Fibroblast of skin of back (primary cell): ENCODE results near the gene KEL.

Experiments used
- DNase-seq: peaks from one replicate; pipeline ENCODE4 v3.0.0-alpha.2; 2013

Gene KEL

DNA sequence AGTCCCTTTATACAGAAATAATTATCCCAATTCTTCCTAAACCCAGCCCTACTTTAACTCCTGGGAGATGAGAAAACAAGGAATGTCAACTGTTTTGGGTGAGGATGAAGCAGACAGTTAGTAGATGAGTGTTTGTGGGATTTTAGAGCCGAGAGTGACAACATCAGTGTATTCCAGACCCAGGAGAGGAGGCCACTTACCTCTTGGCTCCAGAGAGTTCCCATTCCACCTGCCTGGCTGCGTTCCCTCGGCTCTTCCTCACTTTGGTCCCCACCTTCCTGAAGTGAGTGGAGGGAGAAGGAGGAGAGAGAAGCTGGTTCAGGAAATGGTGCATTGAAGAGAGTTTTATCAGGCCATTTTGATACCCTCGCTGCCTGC, 579 bp downstream of the KEL start:
- DNase-seq: no peak

DNA sequence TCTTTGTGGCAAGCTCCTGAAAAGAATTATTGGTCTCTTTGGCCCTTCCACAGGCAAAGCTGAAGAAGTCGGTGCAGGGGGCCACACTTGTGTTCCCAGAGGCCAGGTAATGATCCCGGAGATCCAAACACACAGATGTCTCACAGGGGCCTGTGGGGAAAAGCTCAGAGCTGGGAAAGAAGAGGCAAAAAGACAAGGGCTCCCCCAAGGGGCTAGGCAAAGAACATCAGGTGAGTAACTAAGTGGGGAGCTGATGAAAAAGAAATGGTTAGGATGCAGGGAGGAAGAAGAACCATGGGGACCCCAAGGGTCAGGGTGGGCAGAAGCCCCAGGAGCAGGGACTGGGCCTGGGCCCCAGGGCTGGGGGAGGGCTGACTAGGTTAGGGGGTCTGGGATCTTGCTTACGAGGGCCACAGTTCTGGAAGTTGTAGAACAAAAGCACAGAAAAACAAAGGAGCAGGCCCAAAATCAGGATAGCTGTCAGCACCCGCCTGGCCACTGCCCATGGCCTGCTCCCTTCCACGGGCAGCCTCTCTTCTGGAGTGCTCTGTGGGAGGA, 1.1 kb downstream of the KEL start:
- no peak for DNase-seq

DNA sequence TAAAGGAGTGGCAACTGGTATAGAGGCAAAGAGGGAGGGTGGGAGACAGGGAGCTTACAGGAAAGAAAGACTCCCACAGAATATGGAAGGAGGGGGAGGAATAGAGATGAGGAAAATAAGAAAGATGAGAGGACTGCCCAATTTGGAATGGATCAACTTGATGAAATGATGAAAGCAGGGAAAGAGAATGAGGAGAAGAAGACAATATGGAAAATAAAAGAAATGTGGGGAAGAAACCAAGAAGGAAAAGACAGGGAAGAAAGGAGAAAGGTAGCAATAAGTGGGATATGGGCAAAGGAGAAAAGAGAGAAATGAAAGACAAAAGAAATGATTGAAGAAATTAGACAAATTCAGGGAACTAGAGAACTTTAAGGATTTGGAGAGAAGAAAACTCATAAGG, 3.0 kb downstream of the KEL start:
- DNase-seq: no peak

DNA sequence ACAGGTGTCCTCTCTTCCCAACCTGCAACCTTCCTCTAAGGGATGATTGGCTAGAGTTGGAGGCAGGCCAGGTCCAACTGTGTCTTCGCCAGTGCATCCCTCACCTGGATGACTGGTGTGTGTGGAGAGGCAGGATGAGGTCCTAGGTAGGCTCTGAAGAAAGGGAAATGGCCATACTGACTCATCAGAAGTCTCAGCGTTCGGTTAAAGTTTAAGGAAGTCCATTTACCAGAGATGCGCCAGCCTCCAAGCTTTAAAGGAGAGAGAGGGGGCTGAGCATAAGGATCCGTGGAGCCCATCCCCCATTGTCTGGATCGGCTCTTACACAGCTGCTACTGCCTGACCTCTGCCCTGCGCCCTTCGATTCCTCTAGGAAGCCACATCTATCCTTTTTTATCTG, 4.4 kb downstream of the KEL start:
- DNase-seq: no peak

DNA sequence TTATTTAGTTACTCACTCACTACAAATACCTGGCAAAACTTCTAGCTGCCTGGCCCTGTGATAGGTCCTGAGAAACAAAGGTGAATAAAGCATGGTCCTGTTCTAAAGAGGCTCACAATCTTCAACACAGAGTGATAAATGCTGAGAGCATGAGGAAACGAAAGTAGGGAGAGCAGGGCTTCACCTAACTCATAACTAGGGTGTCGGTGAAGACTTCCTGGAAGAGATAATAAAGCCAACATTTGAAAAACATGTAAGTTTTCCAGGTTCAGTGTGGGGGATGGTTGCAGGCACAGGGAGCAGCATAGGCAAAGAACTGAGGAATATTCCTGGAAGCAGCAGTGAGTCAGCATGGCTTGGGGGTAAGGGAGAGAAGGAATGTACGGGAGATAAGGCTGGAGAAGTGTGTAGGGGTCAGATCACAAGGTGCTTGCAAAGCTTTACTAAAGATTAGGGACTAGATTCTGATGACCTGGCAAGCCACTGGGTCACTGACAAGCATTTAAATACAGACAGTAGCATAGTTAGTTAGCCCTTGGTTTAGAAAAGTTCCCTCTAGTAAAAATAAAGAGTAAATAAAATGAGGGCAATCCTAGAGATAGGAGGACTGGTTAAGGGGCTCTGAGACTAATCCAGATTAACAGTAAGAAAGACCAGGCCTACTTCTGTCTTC, 5.1 kb downstream of the KEL start:
- peak; percentile 3 for DNase-seq

DNA sequence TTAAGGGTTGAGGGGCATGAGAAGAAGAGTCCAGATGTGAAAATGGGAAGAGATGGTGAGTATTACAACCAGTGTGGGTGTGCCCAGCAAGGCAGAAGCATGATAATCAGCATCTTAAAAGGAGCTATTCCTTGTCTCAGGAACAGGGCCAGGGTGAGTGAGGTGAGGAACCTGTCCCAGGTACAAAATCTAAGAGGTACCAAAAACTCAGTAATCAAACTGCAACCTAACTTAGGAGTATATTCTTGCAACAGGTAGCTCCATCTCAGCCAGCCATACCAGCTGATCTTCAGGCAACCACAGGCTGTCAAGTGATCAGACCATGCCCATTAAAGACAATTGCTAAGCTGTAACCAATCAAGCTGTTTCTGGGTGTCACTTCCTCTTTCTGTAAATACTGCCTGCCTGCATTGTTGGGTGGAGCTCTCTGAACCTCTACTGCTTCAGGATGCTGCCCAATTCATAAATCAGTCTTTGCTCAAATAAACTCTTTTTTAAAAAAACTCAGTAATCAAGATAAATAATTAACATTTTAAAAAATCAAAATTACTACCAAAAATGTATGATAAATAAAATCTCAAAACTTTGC, 7.4 kb downstream of the KEL start:
- no peak for DNase-seq

DNA sequence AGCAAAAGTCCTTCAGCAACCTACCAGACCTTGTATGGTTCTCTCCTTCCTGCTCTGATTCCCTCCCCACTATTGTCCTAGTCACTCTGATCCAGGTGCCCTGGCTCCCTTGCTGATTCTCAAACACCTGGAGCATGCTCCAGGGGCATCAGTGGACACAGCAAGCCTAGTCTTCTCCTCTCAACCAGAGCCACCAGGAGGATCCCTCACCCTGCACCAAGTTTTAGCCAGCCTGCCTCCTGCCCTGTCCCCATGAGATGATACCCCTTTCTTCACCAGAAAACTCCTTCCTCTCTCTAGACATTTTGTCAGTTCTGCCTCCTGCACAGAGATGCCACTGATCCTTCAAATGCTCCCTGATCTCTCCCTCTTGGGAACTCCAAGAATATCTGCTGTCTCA, 11.9 kb downstream of the KEL start:
- DNase-seq: no peak

DNA sequence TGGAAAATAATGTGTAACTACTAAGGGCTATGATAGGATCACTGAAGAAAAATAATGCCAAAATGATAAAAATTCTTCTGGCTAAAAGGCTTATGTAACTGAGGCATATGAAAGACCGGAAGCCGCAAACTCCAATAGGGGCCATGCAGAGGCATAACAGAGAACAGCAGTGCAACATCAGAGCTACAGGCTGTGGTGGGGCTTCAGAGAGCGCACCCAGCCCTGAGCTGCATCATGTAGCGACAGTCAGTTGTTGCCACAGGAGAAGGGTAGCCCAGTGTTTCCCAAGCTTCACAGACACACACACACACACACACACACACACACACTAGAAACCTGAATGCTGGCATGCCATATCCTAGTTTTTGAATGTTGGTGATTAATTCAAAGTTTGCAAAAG, 13.6 kb downstream of the KEL start:
- DNase-seq: no peak

DNA sequence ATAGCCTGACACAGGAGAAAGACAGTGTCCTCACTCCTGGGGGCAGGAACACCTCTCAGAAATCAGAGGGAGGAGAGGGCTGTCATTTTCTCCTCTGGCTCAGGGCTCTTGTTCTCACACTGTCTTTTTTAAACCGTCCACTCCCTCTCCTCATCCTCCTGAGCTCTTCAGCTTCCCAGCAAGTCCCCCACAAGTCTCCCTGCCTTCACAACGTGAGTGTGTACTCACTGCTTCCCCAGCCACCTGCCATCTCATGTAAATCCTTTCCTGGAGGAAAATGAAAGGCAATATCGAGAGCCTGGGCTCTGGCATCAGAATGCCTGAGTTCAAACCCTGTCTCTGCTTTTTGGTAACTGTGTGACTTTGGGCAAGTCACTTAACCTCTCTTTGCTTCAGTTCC, 17.2 kb downstream of the KEL start:
- DNase-seq: no peak

DNA sequence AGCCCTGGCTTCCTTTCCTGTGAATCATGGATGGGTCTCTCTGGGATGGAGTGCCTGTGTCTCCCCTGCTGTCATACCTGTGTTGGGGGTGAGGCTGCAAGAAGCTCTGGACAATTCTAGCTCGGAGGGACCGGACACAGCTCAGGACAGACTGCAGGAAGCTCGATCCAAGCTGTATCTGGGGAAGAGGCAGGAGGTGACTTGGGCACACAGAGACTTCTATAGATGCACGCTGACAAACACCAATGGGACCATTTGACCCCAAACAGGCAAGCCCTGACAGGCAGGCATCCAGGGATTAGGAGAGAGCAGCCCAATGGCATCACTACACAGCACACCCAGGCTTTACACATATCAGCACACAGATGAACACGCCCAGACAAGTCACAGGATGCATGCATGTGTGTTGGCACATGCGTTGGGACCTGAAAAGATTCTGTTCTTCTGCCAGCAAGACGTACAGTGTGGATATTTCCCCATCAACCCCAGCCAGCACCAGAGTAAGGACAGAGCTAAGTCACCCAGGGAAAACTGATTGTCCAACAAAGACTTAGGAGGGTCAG, 18.4 kb downstream of the KEL start:
- DNase-seq: no peak

DNA sequence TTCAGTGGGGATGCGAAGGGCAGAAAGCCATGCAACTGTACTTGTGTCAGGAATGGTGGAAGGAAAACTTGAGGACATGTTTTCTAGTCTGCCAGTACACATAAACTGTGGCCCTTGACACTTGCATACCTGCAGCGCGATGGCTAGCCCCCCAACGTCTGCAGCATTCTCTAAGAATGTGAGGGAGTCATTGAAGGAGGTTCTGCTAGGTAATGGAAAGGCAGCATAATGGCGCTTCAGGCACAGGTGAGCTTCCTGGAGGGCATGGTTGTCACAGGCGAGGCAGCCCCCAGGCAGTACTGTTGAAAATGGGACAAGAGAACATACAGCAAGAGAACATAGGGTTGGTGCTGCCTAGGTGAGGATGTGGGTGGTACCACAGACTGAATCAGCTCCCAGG, 19.4 kb downstream of the KEL start:
- no peak for DNase-seq

DNA sequence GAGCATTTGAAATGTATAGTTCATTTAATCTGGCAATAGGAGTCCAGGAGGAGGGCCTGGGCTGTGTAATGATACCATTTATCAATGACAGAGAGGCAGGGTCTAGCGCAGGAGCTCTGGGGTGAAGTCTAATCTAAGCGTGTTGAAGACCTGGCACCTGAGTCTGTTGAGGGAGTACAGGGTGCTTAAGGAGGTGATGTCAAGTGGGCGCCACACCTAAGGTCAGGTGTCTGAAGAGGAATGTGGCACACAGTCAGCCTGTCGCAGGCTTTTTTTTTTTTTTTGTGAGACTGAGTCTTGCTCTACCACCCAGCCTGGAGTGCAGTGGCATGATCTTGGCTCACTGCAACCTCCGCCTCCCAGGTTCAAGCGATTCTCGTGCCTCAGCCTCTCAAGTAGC, 20.6 kb downstream of the KEL start:
- DNase-seq: no peak

DNA sequence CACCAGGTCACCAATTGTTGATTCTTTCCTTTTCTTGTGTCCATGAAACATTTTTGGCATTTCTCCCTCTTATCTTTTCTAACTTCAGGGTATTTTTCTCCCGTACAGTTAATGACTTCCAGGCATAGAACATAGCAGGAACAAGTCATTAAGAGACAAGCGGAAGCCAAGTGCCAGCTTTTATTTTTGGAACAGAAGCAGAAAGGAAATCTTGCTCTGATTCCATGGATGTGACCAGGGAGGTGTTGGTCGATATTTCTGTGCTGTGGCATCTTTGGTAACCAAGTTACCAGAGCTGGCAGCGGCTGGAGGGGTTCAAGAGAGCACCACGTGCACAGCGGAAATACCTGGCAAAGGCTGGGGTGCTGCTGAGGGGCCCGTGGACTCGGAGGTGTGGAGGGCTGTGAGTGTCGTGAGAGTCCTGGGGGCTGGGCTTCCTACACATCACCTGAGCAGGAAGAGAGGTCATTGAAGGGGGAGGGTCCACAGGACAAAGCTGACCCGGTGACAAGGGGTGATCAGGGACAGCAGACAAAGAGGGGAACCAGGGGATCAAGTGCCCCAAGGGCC, 21.1 kb downstream of the KEL start:
- DNase-seq: no peak

DNA sequence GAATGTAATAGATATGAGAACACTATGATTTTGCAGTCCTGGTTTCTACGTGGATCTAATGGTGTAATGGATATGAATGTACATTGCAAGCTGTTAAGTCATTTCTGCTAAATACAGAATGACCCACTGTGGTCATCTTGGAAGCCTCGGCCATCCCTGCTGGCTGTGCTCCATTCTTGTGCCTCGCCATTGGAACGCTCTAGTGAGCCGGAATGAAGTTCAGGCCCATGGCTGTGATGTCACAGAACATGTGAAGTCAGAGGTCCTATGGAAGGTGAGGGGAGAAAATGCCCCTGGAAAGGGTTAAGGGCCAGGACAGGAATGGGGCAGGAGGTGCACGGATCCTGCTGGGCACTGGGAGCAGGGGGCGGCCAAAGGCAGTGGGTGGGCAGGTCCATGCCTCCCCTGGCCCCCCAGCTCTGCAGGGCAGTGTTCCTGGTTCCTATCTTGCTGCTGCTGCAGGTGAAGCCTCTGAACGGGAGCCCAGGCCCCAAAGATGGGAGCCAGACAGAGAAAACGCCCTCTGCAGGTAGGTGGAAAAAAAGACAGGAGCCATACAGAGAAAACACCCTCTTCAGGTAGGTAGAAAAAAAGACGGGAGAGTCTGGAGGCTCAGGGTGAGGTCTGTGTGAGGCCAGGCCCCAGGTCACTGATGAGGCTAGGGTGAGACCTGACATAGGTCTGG, 22.8 kb downstream of the KEL start, which contains the start of gene LLCFC1:
LLCFC1 (plus strand) TSS at position 259 of the 685 bp plus-strand sequence; CDS start at position 397, 138 bp downstream.
- DNase-seq: no peak

DNA sequence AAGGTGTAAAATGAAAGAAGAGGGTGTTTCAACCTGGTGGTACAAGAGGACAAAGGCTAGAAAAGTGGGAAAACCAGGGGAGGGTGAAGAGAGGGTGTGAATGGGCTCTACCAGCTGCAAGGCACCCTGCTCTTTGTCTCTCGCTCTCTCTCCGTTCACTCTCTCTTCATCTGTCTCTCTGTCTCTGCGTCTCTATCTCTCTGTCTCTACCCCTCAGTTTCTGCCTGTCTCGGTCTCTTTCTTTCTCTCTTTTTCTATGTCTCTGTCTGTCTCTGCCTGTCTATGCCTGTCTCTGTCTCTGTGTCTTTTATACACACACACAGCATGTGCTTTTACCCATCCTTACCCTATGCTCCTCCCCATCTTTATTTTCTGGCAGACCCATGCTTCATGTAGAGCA, 23.6 kb downstream of the KEL start:
- no peak for DNase-seq

DNA sequence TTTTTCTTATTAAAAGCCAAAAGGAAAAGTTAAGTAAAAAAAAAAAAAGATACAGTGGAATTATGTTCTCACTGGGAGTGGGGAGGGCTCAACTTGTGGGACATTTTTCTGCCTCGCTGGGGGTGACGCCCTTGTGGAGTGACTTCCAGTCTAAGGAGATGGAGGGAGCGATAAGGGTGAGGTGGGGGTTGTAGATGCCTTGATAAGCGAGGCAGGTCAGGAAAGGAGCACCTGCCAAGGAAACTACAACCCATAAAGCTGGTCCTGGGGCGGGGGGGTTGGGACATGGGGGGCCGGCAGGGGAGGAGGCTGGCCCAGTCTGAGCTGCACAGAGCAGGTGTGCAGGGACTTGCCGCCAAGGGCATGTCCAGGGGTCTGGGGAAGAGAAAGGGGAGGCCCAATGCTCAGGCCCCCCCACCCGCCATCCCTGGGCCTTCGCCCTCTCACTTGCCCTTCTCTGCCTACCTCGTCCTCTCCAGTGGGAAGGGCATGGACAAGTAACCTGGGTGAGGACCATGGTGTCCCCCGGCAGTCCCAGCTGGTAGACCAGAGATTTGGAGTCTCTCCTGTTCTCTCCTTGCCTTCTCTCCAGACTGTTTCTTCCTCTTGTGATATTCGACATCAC, 26.1 kb downstream of the KEL start:
- DNase-seq: no peak

DNA sequence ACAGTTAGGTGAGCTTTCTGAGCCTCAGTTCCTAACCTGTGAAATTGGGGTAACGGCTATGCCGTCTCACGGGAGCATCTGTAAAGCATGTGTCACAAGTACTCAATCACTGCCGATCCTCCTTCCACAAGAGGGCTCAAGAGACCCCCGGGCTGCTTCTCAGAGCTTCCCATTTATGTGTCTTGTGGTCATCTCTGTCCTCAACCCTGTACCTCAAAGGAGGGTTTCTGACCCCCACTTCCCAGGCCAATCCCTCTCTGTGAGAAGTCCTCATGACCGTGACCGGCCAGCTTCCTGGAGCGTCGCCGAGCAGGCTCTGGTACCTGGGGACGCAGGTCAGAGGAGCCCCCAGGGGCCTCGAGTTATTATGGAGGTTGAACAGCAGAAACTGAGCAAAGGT, 28.1 kb downstream of the KEL start:
- no peak for DNase-seq

DNA sequence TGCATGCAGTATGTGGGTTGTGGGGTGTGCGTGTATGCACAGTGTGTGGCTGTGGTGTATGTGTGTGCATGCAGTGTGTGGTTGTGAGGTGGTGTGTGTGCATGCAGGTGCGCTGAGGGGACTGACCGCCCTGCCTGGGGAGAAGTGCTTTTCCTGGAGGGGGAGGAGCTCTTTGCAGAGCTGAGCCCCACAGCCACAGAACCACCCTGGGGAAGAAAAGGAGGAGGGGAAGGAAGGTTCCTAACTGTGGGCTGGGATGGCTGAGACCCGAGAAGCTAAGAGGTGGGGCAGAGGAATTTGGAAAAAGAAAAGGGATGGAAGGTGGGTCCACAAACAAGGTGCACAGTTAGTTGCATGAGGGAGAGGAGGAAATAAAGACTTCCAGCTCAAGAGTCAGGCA, 28.5 kb downstream of the KEL start, which contains the start of gene TRPV5:
TRPV5 (minus strand) TSS at position 123 of the 400 bp plus-strand sequence. CDS start 287 bp downstream, outside the sequence.
- DNase-seq: no peak

DNA sequence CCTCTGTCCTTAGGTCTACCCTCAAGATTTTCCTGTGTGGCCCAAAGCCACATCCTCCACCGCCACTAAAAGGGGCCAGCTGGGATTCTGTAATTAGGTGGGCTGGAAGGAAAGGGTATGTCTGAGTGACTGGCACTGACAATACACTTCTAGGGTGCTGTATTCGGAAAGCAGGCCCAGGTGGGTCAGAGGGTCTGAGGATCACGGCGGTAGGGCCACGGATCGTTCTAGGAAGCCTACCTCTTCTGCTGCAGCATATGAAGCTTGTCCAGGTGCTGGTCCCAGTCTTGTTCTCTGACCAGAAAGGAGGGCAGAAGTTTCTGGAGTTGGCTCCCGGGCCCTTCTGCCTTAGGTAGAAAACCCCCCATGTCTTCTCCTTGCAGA, 29.1 kb downstream of the KEL start:
- DNase-seq: no peak

DNA sequence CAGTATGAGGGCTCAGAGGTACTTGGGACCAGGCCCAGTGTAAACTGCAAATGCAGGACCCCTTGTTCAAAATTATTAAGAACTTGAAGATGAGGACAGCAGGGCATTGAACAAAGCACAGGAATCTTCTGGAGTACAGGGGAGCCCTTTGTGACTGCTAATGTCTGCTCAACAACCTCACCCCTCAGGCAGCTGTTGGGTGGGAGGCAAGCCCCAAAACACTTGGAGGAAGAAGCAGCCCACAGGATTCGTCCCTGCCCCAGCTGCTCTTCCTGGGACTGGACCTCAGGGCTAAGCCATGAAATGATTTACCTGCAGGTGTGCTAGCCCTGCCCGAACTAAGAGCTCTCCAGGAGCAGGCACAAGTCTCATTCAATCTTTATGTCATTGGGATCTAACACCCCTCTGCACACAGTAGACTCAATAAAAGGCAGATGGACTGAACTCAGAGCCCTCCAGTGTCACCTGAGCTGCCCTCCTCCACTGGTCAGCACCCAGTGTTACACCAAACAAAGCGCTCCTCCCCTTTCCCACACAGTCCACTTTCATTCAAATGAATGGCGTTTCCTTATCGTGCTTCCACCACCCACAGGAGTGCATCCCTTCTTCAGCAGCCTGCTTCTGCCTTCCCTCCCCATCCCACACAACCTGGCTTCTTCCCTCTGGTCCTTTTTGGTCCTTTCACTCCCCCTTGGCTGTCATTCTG, 29.6 kb downstream of the KEL start:
- DNase-seq: no peak

DNA sequence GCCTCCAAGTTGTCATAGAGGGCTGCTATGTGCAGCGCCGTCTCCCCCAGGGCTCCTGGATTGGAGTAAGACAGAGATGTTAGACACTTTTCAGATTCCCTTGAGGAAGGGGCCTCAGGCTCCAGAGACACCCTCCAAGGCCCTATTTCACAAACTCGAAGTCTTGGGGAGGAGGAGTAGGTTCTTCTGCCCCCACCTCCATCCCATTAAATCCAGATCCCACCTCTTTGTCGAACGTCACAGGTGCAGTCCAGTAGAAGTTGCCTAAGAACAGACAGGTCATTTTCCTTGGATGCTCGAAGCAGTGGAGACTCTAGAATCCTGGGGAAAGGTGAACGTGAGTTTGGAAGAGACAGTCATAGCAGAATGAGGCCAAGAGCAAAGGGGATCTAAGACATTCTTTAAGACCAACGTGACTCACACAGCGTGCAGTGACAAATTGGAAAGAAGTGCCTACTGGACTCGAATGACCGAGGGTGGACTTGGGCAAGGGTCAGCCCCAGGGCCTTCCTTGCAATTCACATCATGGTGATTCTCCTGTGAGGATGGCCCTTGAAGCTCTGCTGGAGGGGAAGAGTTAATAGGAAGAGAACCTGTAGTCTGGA, 31.9 kb downstream of the KEL start:
- no peak for DNase-seq

DNA sequence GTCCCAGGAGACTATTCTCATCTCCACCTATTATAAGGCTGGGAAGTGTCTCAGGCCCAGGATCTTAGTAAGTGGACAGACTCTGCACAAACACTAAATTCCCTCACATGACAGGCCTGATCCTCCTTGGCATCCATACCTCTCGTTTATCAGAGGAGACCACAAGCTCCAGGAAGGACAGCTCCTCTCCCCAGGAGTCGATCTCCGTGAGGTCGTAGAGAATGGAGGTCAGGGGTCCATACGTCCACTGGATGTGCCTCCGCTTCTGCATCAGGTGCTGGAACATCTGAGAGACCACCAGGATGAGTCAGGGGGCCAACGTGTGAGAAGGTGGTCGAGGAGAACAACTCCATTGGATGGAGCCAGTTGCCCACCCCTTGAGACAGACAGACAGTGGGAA, 34.2 kb downstream of the KEL start:
- DNase-seq: no peak
